Frontal cortex (tissue), 4 donors: ENCODE results near the gene PBX3. TPM values are rescaled to one million over a fixed set of nuclear protein-coding genes. Genes with fewer than 3 reads are reported as not detected.

ENCODE experiments used
- DNase-seq, 2 donors: peaks; one replicate each; pipeline ENCODE4 v3.0.0; 2012; ENCODE audit warnings: low spot score in 2 of 2
- FAIRE-seq: peaks from 2 replicates; lab custom pipeline; 2012; peaks lifted over from hg19 to GRCh38; lab: Jason Lieb, UNC
- total RNA-seq: library from RNA; depleted of rRNA; stranded (reverse); fragments of >200 nt; gene quantifications from one replicate; pipeline ENCODE4 v1.2.3, GENCODE V29; 2014
- donor health status: control.
- donor health status: control.
- donor health status: control.

PBX3 gene
- total RNA-seq, 1 donor from 2014 or later: 37.5 TPM

- FAIRE-seq: no peak
- no peak for DNase-seq
These were observed 253.8 kb downstream of the PBX3 start for GRCh38 chr9:126000731-126001580.

- DNase-seq (no peak), FAIRE-seq (no peak)
These were observed 254.5 kb downstream of the PBX3 start for GRCh38 chr9:126001581-126002225.

GRCh38 chr9:126002476-126003350 is 255.5 kb downstream of the PBX3 start:
- no peak for FAIRE-seq

GRCh38 chr9:126009047-126009446 is 261.9 kb downstream of the PBX3 start:
- no peak for FAIRE-seq
- DNase-seq: no peak

More at GRCh38 chr9:126002476-126003350, 255.5 kb downstream of the PBX3 start:
- DNase-seq: no peak

- DNase-seq (no peak), FAIRE-seq (no peak)
These were observed 267.6 kb downstream of the PBX3 start for GRCh38 chr9:126014726-126015125.

GRCh38 chr9:126015424-126015823 is 268.3 kb downstream of the PBX3 start:
- FAIRE-seq (no peak), DNase-seq (no peak)

- no peak for DNase-seq
- FAIRE-seq: no peak
These were observed 269.6 kb downstream of the PBX3 start for GRCh38 chr9:126016579-126017290.

Other genes with a start within 250 kb of the PBX3 start
- gene MAPKAP1, start 40.2 kb upstream of the PBX3 start, total RNA-seq: 35.9 TPM